Measurements from ENCODE around the gene HCN4.

HCN4 gene

DNA sequence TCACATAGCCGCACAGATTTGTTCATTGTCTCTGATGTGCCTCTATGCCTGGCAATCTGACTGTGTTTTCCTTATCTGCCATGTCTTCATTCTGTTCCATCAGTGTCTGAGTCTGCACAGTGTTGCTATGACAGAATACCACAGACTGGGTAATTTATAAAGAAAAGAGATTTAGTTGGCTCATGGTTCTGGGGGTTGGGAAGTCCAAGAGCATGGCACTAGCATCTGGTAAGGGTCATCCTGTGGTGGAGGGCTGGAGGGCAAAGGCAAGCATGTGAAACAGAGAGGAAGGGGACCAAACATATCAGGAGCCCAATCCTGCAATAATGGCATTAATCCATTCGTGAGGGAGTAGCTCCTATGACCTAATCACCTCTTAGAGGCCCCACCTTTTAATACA is 11.9 kb upstream of the HCN4 start:
- DNase-seq (ENCODE audit: low read depth, low spot score): no peak

DNA sequence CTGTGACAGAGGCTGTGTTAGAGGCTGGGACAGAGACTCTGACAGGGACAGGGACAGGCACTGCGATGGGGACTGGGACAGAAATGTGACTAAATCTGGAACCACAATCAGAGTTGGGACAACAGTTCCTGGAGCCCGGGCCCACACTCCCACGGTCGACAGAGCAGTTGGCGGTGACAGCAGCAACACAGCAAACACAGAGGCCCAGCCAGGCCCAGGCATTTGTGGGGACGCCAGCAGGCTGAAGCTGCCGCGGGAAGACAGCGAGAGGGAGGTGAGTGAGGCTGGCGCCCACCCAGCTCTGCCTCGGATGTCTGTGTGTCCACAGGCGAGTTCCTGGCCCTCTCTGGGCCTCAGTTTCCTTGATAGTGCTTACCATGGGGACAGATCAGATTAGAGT is 9.3 kb upstream of the HCN4 start:
- no peak for DNase-seq (ENCODE audit: low read depth, low spot score)

- no peak for DNase-seq (ENCODE audit: low read depth, low spot score)
These were observed 7.1 kb upstream of the HCN4 start for GRCh38 chr15:73375755-73376305.

GRCh38 chr15:73375012-73375411 is 6.3 kb upstream of the HCN4 start:
- no peak for DNase-seq (ENCODE audit: low read depth, low spot score)

GRCh38 chr15:73374604-73375003 is 5.8 kb upstream of the HCN4 start:
- no peak for DNase-seq (ENCODE audit: low read depth, low spot score)

DNA sequence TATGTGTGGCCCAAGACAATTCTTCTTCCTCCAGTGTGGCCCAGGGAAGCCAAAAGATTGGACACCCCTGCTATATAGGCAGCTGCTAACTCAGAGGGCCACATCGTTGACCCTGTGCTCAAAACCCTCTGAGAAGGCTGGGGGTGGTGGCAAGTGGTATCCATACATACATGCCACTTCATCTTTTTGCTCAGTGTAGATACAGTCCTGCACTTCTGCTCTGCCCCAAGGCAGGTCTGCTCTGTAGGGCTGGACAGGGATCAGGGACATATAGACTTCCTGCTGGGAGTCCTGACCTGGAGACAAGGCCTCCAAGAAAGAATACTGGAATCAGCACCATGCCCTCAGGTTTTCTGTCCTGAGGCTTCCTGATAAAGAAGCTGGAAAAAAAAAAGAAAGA is 4.5 kb upstream of the HCN4 start:
- DNase-seq (ENCODE audit: low read depth, low spot score): no peak

DNA sequence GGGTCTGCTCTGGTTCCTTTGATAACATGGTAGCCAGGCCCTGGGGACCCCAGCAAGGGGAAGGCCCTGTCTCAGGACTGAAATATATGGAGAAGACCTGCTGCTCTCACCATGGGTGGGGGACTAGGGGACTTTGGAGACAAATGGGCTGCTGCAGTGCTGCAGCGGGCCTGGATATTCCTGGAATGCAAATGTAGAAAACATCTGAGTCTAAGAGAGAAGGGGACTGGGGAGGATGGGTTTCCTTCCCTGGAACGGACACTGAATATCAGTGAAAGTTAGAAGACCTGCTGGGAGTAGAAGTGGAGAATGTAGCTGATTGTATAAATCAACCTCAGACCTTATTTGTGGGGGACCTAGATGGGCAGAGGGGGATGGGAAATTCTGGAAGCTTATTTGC is 3.1 kb upstream of the HCN4 start:
- DNase-seq (ENCODE audit: low read depth, low spot score): no peak

DNA sequence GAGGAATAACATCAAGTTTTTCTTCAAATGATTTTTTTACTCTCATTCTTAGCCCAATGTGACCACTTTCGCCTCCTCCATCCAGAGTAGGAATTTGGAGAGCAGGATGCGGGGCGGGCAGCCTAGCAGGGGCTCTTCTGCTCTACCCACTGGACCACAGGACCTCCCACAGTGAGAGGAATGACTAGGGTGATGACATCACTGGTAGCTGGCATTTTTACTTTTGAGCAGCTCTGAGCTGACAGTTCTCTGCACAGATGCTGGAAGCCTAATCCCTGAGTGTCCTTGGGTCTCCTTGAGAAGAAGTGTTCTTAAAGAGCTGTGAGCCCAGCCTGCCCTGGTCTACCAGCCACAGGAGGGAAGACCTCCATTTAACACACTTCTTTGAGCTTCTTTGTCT is 1.4 kb upstream of the HCN4 start:
- no peak for DNase-seq (ENCODE audit: low read depth, low spot score)

DNA sequence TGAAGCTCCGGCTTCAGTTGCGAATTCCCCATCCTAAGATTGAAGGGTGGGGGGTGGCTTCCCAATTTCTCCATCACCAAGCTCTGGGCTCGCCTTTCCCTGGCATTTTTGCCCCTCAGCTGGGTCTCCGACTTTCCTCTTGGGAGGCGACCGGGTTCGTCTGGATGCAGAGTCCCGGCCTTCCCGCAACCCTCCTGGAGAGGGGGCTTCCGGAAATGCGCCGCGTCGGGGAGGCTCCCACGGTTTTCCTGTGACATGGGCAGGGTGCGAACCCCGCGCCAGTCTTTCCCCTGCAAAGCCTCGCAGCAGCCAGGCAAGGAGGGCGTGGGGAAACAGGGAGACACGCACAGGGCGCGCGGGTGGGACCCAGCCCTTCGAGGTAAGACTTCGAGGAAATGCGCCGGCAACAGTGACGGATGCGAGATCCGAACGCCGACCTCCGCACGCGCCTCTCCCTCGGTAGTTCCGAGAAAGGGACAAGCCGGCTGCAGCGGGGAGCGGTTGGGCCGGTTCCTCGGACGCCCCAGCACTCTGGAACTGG is 466 bp upstream of the HCN4 start:
- no peak for DNase-seq (ENCODE audit: low read depth, low spot score)

GRCh38 chr15:73367624-73368300 is 996 bp downstream of the HCN4 start:
- DNase-seq (ENCODE audit: low read depth, low spot score): no peak

DNA sequence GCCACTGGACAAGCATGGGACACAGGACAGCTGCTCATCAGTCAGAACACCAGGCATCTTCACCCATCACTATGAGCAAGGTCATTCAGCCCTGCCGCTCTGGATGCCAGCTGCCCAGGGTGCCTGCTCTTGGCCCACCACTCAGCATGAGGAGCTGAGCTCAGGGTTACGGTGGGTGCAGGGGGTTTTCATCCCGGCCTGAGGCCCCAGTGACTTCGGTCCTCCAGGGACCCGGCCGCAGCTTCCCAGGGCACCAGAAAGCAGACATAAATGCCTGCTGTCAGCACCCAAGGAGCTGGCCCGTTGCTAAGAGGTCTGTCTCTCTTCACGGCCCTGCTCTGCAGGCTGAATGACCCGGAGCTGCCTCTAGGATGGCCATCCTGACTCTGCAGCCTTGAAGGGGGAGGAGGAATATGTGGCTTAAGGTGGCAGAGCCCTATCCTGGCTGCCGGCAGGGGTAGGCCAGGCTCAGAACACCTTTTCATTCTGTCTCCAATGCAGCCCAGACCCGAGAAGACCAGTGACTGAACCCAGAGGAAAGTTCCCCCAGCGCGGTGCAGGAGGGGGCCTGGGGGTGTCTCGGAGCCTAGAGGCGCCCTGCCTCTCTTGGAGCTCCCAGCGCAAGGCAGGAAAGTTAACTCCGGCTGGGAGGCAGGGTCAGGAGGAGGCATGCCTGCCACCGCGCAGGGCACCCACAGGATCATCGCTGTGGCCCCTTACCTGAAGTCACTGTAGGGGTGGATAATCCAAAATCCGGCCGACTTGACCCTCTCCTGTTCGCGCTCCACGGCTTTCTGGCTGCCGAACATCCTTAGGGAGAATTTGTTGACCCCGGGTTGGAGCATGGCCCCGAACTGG is 1.8 kb downstream of the HCN4 start:
- DNase-seq (ENCODE audit: low read depth, low spot score): no peak

DNA sequence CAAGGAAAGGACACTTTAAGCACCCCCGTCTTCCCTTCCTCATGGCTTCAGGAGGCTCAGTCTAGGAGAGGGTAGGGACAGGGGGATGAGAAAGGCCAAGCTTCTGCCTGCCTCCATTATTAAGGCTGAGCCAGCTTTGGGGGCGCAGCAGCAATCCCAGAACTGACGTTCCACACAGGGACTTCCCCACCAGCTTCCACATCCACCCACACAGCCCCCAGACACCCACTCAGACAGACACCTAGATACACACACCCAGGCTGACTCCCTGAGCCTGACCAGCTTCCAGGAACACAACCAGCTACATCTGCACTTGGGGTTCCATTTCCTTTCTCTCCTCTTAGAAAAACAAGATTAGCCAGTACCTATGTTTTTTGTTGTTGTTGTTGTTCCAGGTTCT is 4.7 kb downstream of the HCN4 start:
- DNase-seq (ENCODE audit: low read depth, low spot score): no peak

GRCh38 chr15:73362900-73363299 is 5.9 kb downstream of the HCN4 start:
- no peak for DNase-seq (ENCODE audit: low read depth, low spot score)

- no peak for DNase-seq (ENCODE audit: low read depth, low spot score)
These were observed 7.4 kb downstream of the HCN4 start for GRCh38 chr15:73361337-73361736.

- DNase-seq (ENCODE audit: low read depth, low spot score): no peak
These were observed 9.1 kb downstream of the HCN4 start for GRCh38 chr15:73359651-73360050.

DNA sequence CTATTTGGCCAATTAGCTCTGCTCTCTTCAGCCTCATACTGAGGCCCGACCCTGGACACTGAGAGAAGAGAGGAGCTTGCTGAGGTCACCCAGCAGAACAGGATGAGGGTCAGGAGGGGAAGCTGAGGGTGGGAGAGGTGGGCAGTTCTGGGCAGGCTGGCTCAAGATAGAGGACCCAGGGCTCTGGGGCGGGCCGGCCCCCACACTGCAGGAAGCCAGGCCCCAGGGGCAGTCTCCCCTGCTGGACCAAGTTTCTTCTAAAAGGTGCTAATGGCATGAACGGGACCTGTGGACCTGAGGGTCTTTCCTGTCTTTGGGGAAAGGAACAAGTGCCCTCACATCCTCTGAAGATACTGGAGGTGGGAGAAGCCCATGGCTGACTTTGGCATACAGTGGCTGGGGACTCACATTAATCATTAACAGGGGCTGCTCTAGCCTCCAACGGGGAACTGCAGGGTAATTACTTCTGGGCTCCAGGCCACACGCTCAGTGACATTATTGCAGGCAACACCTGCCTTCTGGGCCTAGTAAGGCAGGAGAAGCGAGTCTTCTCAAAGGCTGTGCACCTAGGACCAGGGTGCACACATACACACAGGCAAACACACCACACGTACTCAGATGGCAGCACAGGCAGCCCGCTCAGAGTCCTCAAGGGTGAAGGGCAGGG is 10.6 kb downstream of the HCN4 start:
- no peak for DNase-seq (ENCODE audit: low read depth, low spot score)

- DNase-seq (ENCODE audit: low read depth, low spot score): no peak
These were observed 13.0 kb downstream of the HCN4 start for GRCh38 chr15:73355612-73356265.

- DNase-seq (ENCODE audit: low read depth, low spot score): no peak
These were observed 14.5 kb downstream of the HCN4 start for GRCh38 chr15:73354241-73354640.

- no peak for DNase-seq (ENCODE audit: low read depth, low spot score)
These were observed 15.0 kb downstream of the HCN4 start for GRCh38 chr15:73353734-73354133.

DNA sequence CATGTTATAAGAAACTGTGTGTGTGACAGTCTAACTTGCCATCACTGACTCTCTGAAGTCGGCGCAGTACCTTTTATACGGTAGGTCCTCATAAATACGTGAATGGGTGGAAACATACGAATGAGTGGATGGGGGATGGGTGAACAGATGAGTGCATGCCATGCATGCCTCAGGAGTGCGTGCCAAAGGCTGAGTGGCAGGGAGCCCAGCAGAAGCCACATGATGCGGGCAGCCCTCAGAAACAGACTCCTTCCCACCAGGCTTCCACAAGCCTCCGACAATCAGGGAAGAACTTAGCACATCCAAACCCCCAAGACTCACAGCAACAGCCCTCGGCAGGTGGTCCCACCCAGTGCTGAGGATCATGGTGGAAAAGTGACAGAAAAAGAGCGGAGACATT is 16.7 kb downstream of the HCN4 start:
- DNase-seq (ENCODE audit: low read depth, low spot score): no peak

DNA sequence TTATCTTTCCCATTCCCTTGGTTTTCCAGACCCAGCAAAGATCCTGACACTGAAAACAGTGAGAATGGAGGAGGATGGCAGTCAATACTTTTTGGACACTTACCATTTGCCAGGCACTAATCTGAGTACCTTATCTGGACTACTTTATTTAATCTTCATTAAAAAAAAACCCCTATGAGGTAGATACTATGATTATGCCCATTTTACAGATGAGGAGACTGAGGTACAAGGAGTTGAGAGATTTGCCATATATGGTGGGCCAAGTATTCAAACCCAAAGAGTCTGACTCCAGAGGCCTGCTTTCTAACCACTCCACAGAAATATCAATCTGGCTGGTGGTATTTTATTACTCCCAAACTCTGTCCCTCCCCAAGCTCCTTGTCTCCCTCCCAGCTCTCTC is 19.6 kb downstream of the HCN4 start:
- no peak for DNase-seq (ENCODE audit: low read depth, low spot score)

Data from activated CD4-positive, CD25-positive, alpha-beta regulatory T cell treated with anti-CD3 and anti-CD28 coated beads, Interleukin-2, amount 50 U/mL, for 16 hours (primary cell).